DLD1 (cell line): ENCODE data around the gene CDKN2C.
"Not testable (repeated sequence)": the region's sequence is repeated elsewhere in the genome, so short reads cannot be mapped to it uniquely, and the experiment has no call there.

Experiments used
- in situ Hi-C: cut with HindIII; loops from 2 replicates; pipeline ENCODE4 v1.10.0; 2017; ENCODE audit warnings: low sequenced_read_pairs

The CDKN2C gene

DNA sequence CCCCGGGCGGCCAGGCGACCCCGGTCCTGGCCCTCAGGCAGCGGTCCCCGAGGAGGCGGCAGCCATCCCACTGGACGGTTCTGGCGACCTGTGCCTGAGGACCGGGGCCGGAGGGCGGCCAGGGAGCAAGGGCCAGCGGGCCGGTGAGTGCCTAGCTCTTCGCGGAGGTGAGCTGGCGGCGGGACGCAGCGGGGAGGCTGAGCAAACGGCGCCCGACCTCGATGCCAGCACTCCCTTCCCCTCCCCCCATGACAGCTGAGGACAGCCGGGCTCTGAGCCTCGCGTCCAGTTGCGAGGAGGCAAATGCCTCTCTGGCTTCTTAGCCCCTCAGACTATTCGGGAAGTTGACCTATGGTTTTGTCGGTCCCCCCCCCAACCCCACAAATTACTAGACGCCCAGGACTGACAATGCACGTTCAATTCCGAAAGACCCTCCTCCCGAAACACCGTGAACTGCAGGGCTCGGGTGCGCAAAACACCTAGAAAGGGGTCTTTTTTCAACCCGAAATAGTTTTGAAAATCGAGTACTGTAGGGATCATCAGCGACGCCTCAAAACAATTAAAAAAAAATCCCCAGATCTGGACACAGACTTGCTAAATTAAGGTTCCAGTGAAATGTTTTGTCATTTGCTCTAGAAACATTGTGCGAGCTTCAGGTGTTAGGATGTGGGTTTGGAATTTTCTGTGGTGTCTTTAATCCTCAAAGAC, 8.3 kb downstream of the CDKN2C start:
- in situ Hi-C loops: no loop called here

DNA sequence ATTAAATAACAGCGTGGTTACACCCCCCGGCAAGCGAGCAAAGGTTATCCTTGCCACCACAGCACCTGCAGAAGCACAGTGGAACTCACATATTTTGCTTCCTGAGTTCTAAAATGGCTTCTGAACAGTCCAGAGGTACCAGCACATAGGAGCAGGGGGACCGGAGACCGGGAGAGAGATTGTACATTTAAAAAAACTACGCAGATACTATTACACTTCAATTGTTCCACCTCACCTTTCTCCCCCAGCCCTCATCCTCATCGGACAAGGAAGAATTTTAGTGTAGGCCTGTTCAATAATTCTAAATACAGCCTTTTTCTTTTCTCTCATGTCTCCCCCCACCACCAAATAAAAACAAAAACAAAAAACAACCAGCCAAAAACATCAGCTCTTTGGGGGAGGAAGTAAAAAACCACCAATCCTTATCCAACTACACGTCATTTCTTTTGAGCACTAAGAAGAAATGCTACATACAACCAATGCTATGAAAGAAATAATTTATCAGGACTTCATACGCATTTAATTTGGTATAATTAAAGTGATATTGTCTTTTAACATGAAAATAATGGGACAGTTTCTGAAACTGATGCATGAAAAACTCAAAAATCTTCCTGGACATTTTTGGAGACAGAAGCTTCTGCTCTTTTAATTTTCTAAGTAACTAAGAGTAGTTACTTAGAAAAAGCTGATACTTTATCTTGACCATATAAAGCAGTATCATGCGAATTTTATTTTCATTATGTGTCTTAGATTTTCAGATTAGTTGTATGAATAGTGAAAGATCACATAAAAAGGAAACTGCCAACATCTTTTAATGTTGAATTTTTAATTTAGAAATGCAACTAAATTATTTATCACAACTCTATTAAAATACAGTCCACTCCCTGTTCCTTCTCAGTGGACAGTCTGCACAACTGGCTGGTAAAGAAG, 9.1 kb downstream of the CDKN2C start:
- in situ Hi-C loops: no loop called here

DNA sequence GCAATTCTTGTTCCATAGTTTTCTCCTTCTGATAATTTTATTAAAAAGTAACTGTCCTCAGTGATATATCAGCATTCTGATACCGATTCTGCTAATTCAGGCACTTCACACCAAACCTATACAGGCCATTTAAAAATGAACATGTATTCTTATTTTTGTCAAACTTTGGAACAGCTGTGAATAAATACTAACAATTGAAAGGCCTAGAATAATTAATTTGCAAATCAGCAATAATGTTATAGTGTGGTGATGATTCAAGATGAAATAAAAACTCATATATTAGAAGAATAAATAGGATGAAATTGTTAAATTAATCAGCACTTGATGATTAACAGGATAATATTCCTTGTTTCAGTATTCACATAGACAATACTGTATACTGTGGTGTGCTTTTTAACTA, 9.9 kb downstream of the CDKN2C start:
- in situ Hi-C loops: no loop called here

DNA sequence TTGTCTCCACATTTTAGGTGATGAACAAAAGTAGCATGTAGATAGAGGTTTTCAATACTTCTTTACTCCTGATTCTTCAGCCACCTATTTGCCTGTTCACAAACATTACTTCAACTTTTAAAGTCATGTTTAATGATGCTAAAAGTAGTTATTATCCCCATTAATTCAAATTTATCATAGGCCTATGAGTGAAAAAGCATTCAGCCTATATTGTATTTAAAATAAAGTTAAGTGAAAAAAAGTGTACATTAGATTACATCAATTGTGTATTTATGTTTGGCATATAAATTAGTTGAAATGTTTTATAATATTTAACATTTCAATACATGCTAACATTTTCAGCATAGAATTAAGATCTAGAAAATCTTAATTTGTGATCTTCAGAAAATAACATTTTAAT, 10.5 kb downstream of the CDKN2C start:
- in situ Hi-C loops: no loop called here

DNA sequence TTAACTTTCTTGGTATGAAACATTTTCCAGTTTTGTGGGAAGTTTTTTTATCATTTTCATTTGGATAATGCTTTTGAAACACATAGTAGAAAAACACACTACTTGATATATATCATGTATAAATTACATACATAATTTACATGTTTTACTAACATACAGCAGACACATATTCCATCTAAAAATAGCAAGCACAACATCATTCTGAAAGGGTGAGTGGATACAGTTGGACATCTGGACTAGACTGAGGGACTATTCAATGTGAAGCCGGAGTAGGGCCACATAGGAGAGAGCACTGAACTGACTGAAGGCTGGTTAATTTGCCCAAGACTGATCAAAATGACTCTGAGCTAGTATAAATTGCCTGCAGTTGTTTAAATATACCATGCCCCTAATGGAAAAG, 11.7 kb downstream of the CDKN2C start:
- in situ Hi-C loops: no loop called here

DNA sequence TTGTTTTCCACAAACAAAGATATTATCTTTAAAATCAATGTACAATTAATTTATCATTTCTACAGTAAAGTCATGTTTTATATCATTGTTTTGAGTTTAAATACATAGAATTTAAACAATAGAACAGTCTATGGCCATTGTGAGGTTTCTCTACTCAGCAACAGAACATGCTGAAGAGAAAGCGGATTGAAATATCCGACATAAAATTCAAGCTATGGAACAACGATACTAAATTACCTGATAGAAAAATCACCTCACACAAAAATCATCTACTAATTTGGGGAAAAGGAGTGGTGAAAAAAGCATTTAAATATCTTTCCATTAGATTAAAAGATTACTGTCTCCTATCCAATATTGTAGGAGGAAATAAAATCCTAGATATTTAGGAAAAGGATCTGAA, 12.6 kb downstream of the CDKN2C start:
- in situ Hi-C loops: no loop called here

DNA sequence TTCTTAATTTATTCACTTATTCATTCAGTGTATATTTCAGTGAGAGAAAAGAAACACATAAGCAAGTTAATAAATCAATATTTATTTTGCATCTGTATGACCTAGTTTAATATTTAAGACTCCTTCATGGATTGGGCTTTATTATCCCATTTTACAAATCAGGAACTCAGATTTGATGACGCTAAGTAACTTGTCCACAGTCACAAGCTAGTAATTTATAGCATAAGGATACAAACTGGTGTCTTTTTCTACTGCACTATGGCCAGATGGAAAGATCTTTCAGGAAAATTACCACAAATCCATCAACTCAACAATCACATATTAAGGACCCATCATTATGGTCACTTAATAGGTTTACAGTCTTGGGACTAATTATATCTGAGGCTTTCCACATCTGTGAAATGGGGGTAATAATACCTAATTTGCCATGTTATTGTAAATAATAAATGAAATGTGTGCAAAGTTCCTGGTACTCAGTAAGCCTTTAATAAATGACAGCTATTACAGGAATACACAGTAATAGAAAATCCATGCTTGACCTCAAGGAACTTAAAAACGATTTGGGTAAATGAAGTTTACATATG, 13.3 kb downstream of the CDKN2C start:
- in situ Hi-C loops: no loop called here

DNA sequence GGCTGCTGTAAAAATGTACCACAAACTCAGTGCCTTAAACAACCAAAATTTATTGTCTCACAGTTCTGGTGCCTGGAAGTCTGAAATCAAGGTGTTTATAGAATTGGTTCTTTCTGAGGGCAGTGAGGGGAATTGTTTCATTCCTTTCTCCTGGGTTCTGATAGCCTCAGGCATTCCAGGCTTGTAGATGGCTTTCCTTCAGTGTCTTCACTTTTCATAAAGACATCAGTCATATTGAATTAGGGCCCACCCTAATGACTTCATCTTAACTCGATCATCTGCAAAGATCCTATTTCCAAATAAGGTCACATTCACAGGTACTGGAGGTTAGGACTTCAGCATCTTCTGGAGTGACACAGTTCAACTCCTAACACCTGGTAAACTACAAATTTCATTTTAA, 15.0 kb downstream of the CDKN2C start:
- in situ Hi-C loops: no loop called here

DNA sequence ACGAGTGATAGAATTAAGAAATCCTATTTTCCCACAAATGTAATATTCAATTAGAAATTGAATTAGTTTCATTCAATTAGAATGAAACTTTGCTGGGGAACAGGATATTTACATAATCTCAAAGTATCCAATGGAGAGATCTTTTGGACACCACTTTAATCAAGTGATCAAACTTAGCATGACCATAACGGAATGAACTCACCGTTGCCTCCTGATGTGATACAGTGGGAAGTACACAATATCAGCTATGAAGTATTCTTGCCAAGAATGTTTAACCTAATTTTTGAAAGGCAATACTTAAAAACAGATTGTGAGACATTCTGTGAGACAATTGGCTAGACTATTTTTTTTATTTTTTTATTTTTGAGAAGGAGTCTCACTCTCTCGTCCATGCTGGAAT, 16.6 kb downstream of the CDKN2C start:
- in situ Hi-C loops: no loop called here

DNA sequence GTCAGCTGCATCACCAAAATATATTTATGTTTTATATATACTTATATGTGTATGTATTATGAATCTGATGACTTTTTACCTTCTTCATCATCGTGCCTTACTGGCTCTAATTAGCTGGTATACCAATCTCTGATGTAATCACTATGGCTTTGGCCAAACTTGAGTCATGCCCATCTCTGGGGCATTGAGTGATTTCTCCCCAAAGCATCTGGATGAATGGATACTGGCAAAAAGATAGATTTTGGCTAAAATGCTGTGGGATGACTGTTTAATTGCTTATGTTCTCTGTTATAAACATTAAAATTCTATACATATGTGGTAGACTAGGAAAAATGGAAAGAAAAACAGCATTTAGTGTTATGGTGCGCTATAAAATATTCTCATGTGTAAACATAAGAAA, 19.6 kb downstream of the CDKN2C start:
- in situ Hi-C loops: no loop called here

DNA sequence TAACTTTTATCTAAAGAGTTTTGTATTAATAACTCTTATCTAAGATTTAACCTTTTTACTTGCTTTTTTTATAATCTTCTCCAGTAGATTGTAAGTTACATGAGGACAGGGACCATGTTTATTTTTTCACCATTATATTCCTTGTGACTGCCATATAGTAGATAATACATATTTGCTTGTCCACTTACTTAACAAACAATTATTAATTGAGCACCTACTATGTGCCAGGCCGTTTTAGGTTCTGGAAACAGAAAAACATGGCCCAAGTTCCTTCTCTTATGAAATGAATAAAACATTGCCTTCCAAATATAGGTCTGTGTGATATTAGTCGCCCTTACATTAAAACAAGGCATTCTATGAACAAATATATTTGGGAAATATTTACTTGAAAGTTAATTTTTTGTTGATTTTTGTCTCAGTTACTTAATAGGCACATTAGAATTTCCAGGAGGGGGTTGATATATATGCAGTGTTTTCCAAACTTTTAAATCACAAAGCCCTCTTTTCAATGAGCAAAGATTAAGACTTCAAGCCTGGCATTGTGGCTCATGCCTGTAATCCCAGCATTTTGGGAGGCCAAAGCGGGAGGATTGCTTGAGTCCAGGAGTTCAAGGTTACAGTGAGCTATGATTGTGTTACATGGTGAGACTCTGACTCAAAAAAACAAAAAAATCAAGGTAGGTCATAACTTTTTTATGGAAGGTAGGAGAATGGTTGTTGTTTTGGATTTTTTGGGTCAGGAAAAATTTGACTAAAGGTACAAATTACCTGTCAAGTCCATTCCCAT, 22.7 kb downstream of the CDKN2C start:
- in situ Hi-C loops: no loop called here

DNA sequence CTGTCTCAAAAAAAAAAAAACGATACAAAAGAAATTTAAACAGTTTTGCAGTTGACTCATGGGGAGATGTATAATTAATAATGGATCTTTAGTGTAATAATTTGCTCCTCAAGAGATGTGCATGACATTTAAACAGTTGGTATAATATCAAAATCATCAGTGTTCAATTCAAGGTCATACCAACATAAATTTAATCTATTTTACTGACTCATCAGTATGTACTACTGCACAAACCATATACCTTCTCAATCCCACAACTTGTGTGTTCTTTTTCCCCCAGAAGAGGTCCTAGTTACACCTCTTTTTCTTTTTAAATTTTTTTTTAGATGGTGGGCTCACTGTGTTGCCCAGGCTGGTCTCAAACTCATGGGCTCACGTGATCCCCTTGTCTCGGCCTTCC, 23.6 kb downstream of the CDKN2C start:
- in situ Hi-C loops: no loop called here

DNA sequence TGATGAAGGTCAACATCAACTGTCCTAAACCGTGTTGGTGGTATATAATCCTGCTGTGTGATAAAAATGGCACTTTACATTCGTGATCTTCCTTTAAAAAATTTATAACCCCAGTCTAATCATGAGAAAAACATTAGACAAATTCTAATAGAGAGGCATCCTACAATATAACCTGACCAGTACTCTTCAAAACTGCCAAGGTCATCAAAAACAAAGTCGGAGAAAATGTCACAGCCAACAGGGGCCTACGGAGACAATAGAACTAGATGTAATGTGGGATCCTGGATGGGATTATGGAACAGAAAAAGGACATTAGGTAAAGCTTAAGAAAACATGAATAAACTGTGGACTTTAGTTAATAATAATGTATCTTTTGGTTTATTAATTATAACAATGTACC, 25.0 kb downstream of the CDKN2C start:
- in situ Hi-C loops: no loop called here

DNA sequence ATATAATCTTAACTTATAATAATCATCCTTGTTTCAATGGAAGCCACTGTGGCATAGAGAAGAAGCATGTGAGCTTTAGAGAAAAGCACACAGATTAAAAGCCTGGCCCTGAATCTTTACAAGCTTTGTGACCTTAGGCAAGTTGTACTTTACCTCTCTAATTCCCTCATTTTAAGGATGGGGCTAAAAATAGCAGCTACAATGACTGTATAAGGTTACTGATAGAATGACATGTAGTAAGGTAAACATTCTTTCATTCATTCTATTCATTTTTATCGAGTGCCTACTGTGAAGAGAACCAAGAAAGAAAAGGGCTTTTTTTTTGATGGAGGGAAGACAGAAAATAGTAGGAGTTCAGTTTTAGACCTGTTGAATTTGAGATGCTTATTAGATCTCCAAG, 25.6 kb downstream of the CDKN2C start:
- in situ Hi-C loops: no loop called here

DNA sequence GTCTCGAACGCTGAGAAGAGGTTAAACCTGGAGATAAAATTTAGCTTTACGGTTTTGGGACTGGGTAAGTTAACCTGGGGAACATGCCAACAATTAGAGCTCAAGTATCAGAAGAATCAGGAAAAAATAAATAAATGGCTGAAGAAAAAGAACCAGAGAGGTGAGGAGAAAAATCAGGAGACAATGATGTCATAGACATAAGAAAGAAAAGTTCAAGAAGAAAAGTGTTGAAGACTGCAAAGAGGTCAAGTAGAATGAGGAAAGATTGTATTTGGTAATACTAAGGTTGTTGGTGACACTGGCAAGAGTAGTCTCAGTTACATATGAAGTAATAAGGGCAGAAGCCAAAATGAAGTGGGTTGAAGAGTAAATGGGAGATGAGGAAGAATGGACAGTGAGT, 26.0 kb downstream of the CDKN2C start:
- in situ Hi-C loops: no loop called here

DNA sequence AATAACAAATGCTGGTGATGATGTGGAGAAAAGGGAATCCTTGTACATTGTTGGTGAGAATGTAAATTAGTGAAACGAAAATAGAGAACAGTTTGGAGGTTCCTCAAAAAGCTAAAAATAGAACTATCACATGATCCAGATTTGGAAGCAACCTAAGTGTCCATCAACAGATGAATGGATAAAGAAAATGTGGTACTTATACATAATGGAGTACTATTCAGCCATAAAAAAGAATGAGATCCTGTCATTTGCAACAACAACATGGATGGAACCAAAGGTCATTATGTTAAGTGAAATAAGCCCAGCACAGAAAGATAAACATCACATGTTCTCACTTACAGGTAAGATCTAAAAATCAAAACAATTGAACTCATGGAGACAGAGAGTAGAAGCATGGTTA, 29.3 kb downstream of the CDKN2C start:
- in situ Hi-C loops: not testable (repeated sequence)

DNA sequence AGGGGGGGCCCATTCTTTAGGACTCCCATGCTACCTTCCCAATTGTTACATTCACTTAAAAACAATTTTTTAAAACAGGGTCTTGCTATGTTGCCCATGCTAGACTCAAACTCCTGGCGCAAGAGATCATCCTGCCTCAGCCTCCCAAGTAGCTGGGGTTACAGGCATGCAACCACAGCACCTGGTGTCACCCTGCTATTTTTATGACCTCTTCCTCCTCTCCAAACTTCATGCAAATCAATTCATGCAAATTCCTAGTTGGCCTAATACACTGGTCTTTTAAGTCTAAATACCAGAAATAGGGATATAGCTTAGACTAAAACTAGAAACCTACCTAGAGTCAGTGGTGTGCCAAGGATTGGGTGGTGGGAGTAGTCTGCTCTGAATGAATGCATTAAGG, 30.1 kb downstream of the CDKN2C start:
- in situ Hi-C loops: no loop called here

DNA sequence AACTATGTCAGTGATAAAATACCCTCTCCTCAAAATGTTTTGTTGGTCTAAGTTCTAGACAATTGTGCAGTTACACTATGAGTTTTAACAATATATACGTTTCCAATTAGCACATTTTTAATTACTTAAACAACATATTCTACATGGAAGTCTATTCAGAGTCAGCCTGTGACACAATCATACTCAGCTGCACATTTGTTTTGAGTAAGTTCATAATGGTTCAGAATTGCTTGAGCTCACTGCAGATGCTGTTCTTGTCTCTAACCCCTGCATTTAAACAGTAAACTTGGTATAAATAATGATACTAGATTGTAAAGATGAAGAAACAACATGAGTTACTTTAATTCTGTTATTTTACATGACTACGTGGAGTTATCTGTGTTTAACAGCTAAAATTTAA, 30.6 kb downstream of the CDKN2C start:
- in situ Hi-C loops: no loop called here

DNA sequence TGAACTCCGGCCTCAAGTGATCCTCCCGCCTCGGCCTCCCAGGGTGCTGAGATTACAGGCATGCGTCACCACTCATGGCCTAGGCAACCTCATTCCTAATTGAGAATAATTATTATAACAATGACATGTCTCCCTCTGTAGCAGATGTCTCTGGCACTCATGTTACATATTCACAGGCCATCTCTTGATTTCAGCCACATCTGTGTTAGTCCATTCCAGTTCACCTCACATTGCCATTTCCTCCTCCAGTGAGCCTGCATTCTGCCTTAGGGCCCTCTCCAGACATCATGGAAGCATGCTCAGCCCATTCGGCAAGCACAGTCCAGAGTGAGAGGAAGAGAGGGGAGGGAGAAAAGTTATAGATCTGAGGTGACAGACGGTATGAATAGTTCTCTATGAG, 32.5 kb downstream of the CDKN2C start:
- in situ Hi-C loops: no loop called here

DNA sequence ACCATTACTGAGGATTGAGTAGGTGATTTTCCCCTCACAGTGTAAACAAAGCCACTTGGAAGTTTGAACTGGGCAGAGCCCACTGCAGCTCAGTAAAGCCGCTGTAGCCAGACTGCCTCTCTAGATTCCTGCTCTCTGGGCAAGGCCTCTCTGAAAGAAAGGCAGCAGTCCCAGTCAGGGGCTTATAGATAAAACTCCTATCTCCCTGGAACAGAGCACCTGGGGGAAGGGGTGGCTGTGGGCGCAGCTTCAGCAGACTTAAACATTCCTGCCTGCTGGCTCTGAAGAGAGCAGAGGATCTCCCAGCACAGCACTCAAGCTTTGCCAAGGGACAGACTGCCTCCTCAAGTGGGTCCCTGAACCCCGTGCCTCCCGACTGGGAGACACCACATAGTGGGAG, 35.5 kb downstream of the CDKN2C start:
- in situ Hi-C loops: not testable (repeated sequence)

DNA sequence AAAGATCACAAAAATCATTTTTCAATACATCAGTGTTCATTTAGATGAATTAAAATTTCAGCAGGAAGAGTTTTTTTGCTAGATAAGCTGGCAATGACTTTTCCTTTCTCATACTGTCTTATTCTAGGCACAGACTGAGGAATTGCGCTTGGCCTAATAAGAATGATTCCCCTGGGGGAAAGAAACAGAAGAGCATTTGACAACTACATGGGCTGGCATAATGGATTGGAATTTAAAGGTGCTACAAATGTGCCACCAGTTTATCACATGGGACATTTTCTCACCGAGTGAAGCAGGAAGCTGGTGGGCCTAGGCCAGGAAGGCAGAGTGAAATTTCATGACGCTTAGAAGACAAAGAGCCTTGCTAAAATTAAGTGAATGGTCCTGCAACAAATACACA, 39.3 kb downstream of the CDKN2C start:
- in situ Hi-C loops: no loop called here
